Heart left ventricle (tissue), 16 donors: ENCODE data around the gene GRM2. TPM values are rescaled to one million over a fixed set of nuclear protein-coding genes. Genes with fewer than 3 reads are reported as not detected.

Source experiments
- ATAC-seq, 4 donors: fragments of 200-7000 bp; cut with Tn5 transposase; one replicate each; pipeline ENCODE4 v1.9.1; 2020 to 2022; ENCODE audit warnings: moderate library complexity in 4 of 4, mild to moderate bottlenecking in 3 of 4, moderate number of reproducible peaks in 1 of 4
- DNase-seq, 5 donors: peaks; one replicate each; pipeline ENCODE4 v3.0.0-alpha.2; 2020
- H3K27ac ChIP-seq, 12 donors: fragments of 200-600 bp; sonication (generic) in 4 of 12; one replicate each; pipeline versions ENCODE4 v1.5.0 to v1.8.0; 2016 to 2022; ENCODE audit warnings: mild to moderate bottlenecking in 2 of 12
- H3K27me3 ChIP-seq, 9 donors: fragments of 200-600 bp; sonication (generic) in 2 of 9; one replicate each; pipeline versions ENCODE4 v1.5.1 to v1.8.0; 2016 to 2022; ENCODE audit warnings: mild to moderate bottlenecking in 3 of 9
- H3K36me3 ChIP-seq, 9 donors: fragments of 200-600 bp; sonication (generic) in 2 of 9; one replicate each; pipeline versions ENCODE4 v1.5.0 to v1.8.0; 2018 to 2022; ENCODE audit warnings: mild to moderate bottlenecking in 2 of 9
- H3K4me1 ChIP-seq, 12 donors: fragments of 200-600 bp; sonication (generic) in 4 of 12; one replicate each; pipeline versions ENCODE4 v1.5.0 to v1.8.0; 2016 to 2022; ENCODE audit warnings: mild to moderate bottlenecking in 3 of 12
- H3K4me3 ChIP-seq, 12 donors: fragments of 200-600 bp; sonication (generic) in 4 of 12; one replicate each; pipeline versions ENCODE4 v1.5.0 to v1.8.0; 2017 to 2022; ENCODE audit warnings: mild to moderate bottlenecking in 9 of 12, moderate library complexity in 4 of 12
- H3K9me3 ChIP-seq, 12 donors: fragments of 200-600 bp; sonication (generic) in 4 of 12; one replicate each; pipeline versions ENCODE4 v1.5.0 to v1.8.0; 2016 to 2022; ENCODE audit warnings: mild to moderate bottlenecking in 1 of 12
- CTCF ChIP-seq, 12 donors: fragments of 200-600 bp; sonication (generic) in 4 of 12; IDR thresholded peaks; one replicate each; pipeline versions ENCODE4 v1.5.0 to v1.8.0; 2018 to 2022; ENCODE audit warnings: antibody characterized with exemption in 12 of 12, mild to moderate bottlenecking in 5 of 12
- POLR2A ChIP-seq, 2 donors: fragments of 450-650 bp; IDR thresholded peaks; one replicate each; pipeline ENCODE4 v1.6.1; 2017; ENCODE audit warnings: antibody characterized with exemption in 2 of 2, mild to moderate bottlenecking in 2 of 2, moderate library complexity in 2 of 2
- WGBS, 4 donors: extraction: QIAGEN DNeasy Blood & Tissue Kit in 2 of 4; methylation state at CpG; one replicate each; pipeline versions ENCODE4 v1.1.5 to v1.1.7; 2013 to 2018; 5-methylcytosine and 5-hydroxymethylcytosine counted together
- intact Hi-C, 10 donors: fragments of 100-400 bp; cut with DNase I; formaldehyde crosslinking; loops; one replicate each; pipeline versions ENCODE4 v1.11.1 to v1.14.2; 2022
- polyA plus RNA-seq, 2 donors: library from polyadenylated mRNA; stranded (reverse); fragments of 200-250 nt; gene quantifications; one replicate each; pipeline ENCODE4 v1.2.3, GENCODE V29; 2013
- total RNA-seq, 9 donors: library from RNA; depleted of rRNA in 2 of 9; stranded (reverse); fragments of >200 nt in 2 of 9; fragmentation: NEBNext Ultra II Directional in 3 of 9; extraction: Animal tissue kit (Norgen Biotek cat#: 25700) in 3 of 9; gene quantifications; one replicate each; pipeline versions ENCODE4 v1.1.0 to v1.2.4, GENCODE V29; 2016 to 2023
- donor health status: ischemic (EF 13 %, LVEDD 7.1; RV severe dilation, severe dysfunction).
- donor health status: healthy with polysubstance abuse.
- donor health status: DM: no; HTN: yes; CAD: no.
- donor health status: DM: no; HTN: no; CAD: no.
- donor health status: ischemic (EF 25% LVEDD 6.9; RV normal size, moderate dysfunction).
- donor health status: ischemic (EF 25% LVEDD 5.7; RV mildly dilated, moderate dysfunction).
- donor health status: healthy.
- donor health status: DM: yes; HTN: yes; CAD: no.
- donor health status: ischemic (EF 35%, LVEDD 5.7; RV mildly dilated, moderate dysfunction).
- donor health status: nonischemic (EF 11% LVEDD 7.7; RV severe dilation, severe dysfunction).
- donor health status: DM: yes; HTN: yes; CAD: no.
- donor health status: PGD.
- donor health status: ischemic (EF 29% LVEDD 5.4; RV normal size, mild dysfunction).
- donor health status: nonischemic (EF 23%, LVEDD 6.1; RV moderate dilation, normal function).

Gene GRM2
- total and polyA plus RNA-seq, 11 donors: 0.03 to 0.95 (median 0.40) TPM; not detected in 2

GRCh38 chr3:51711352-51712037, 4.6 kb downstream of the GRM2 start:
- TF ChIP-seq POLR2A (IDR thresholded peaks at IDR 0.05) (no peak), CTCF (IDR thresholded peaks at IDR 0.05) (no peak)
- ATAC-seq (no peak), DNase-seq (peak in 2 of 5 donors; percentile 6 to 23)
- no peaks in the 10 kb centered on the region for H3K36me3 ChIP-seq
- no peak overlapping the region for H3K27ac ChIP-seq
- no peak overlapping the region for H3K4me3 ChIP-seq
- intact Hi-C loops: loop anchor here in 1 of 10 donors (10.0 kb wide), 1 partner anchor 83 kb away; no protein-coding TSS in a partner anchor
- 80 to 88% (median 85%) methylated on average over 7 to 8 of the region's 8 CpGs for WGBS, 4 donors
- H3K27me3 ChIP-seq: no peaks in the 10 kb centered on the region
- H3K9me3 ChIP-seq: no peaks in the 10 kb centered on the region
- H3K4me1 ChIP-seq: peaks cover 0 to 11% (median 2%) of the 10 kb centered on the region in 12 donors

- no peaks in the 10 kb centered on the region for H3K27me3 ChIP-seq
- H3K9me3 ChIP-seq: no peaks in the 10 kb centered on the region
- peak in 1 of 5 donors; percentile 8 for DNase-seq
- no peak for TF ChIP-seq CTCF (IDR thresholded peaks at IDR 0.05)
- TF ChIP-seq POLR2A (IDR thresholded peaks at IDR 0.05): no peak
- ATAC-seq: no peak
- H3K36me3 ChIP-seq: no peaks in the 10 kb centered on the region
- no peak overlapping the region for H3K4me3 ChIP-seq
- 81 to 94% (median 88%) methylated on average over 1 of the region's 1 CpG for WGBS, 4 donors
- peaks cover 0 to 6% (median 2%) of the 10 kb centered on the region in 12 donors for H3K4me1 ChIP-seq
- no peak overlapping the region for H3K27ac ChIP-seq
- intact Hi-C loops: loop anchor here in 1 of 10 donors (10.0 kb wide), 1 partner anchor 83 kb away; no protein-coding TSS in a partner anchor
Observed at GRCh38 chr3:51712038-51712420, 5.2 kb downstream of the GRM2 start.

GRCh38 chr3:51712511-51712931, 5.7 kb downstream of the GRM2 start:
- H3K4me1 ChIP-seq: peaks cover 0 to under 1% (median 0%) of the 10 kb centered on the region in 12 donors
- no peak for TF ChIP-seq POLR2A (IDR thresholded peaks at IDR 0.05)
- TF ChIP-seq CTCF (IDR thresholded peaks at IDR 0.05): no peak
- 90 to 96% (median 95%) methylated on average over 10 to 20 of the region's 20 CpGs for WGBS, 4 donors
- H3K27ac ChIP-seq: no peak overlapping the region
- ATAC-seq (no peak), DNase-seq (peak in 2 of 5 donors; percentile 11 to 23)
- no peak overlapping the region for H3K4me3 ChIP-seq
- no peaks in the 10 kb centered on the region for H3K27me3 ChIP-seq
- no peaks in the 10 kb centered on the region for H3K36me3 ChIP-seq
- H3K9me3 ChIP-seq: no peaks in the 10 kb centered on the region
- intact Hi-C loops: loop anchor here in 1 of 10 donors (10.0 kb wide), 1 partner anchor 82 kb away; no protein-coding TSS in a partner anchor

GRCh38 chr3:51712963-51713362, 6.1 kb downstream of the GRM2 start:
- 94 to 96% (median 95%) methylated on average over 19 of the region's 19 CpGs for WGBS, 4 donors
- no peak for ATAC-seq

More at GRCh38 chr3:51712963-51713362, 6.1 kb downstream of the GRM2 start:
- no peak for TF ChIP-seq POLR2A (IDR thresholded peaks at IDR 0.05)
- TF ChIP-seq CTCF (IDR thresholded peaks at IDR 0.05): no peak
- no peak overlapping the region for H3K4me3 ChIP-seq
- peak in 1 of 5 donors; percentile 28 for DNase-seq
- no peaks in the 10 kb centered on the region for H3K4me1 ChIP-seq
- no peaks in the 10 kb centered on the region for H3K36me3 ChIP-seq
- H3K27ac ChIP-seq: no peak overlapping the region
- no peaks in the 10 kb centered on the region for H3K27me3 ChIP-seq
- H3K9me3 ChIP-seq: no peaks in the 10 kb centered on the region
- intact Hi-C loops: loop anchor here in 1 of 10 donors (10.0 kb wide), 1 partner anchor 82 kb away; no protein-coding TSS in a partner anchor
